CD4-positive, alpha-beta memory T cell (primary cell): Measurements from ENCODE around the gene MID1. TPM values are rescaled to one million over a fixed set of nuclear protein-coding genes. Genes with fewer than 3 reads are reported as not detected.

ENCODE experiments used
- CTCF ChIA-PET: fragments of 350-600 bp; sonication (Branson Sonifier 250); formaldehyde crosslinking; loops from one replicate; lab custom pipeline; 2021; ENCODE audit warnings: inconsistent platforms; ENCODE audit not compliant: partially characterized antibody; lab: Charles Lee
- POLR2A ChIA-PET: fragments of 350-600 bp; sonication (Branson Sonifier 250); formaldehyde crosslinking; loops from one replicate; lab custom pipeline; 2021; ENCODE audit not compliant: partially characterized antibody; lab: Charles Lee
- DNase-seq, 5 donors: peaks; one replicate each; pipeline versions ENCODE4 v3.0.0 to v3.0.0-alpha.2; 2020 to 2022; ENCODE audit warnings: mixed read lengths in 1 of 5
- H3K27ac ChIP-seq: one replicate; pipeline ENCODE4 v1.7.0; 2013; ENCODE audit warnings: low read depth, low read length
- H3K27me3 ChIP-seq: 2 replicates; pipeline ENCODE4 v1.7.0; 2013; ENCODE audit warnings: mild to moderate bottlenecking, low read length, moderate library complexity; ENCODE audit not compliant: insufficient read depth
- H3K36me3 ChIP-seq: 2 replicates; pipeline ENCODE4 v1.7.0; 2013; ENCODE audit warnings: mild to moderate bottlenecking, low read length, moderate library complexity; ENCODE audit not compliant: insufficient read depth
- H3K4me1 ChIP-seq: 2 replicates; pipeline ENCODE4 v1.7.0; 2013; ENCODE audit warnings: mild to moderate bottlenecking, low read length, moderate library complexity; ENCODE audit not compliant: insufficient read depth
- H3K4me3 ChIP-seq, 2 donors: one replicate each; pipeline ENCODE4 v1.7.0; 2013; ENCODE audit warnings: low read length in 2 of 2, mild to moderate bottlenecking in 1 of 2
- H3K9me3 ChIP-seq, 2 donors: one replicate each; pipeline ENCODE4 v1.7.0; 2013; ENCODE audit warnings: low read length in 2 of 2, control low read depth in 1 of 2; ENCODE audit not compliant: control insufficient read depth in 1 of 2
- H3K27ac Mint-ChIP-seq, 7 donors: one replicate each; pipeline ENCODE4 v1.8.0; 2020 to 2021; ENCODE audit warnings: mixed read lengths in 7 of 7, mild to moderate bottlenecking in 6 of 7, inconsistent platforms in 3 of 7, moderate library complexity in 3 of 7
- H3K27me3 Mint-ChIP-seq, 2 donors: one replicate each; pipeline ENCODE4 v1.8.0; 2020 to 2021; ENCODE audit warnings: mixed read lengths in 2 of 2
- H3K36me3 Mint-ChIP-seq, 2 donors: one replicate each; pipeline ENCODE4 v1.8.0; 2020 to 2021; ENCODE audit warnings: mixed read lengths in 2 of 2, inconsistent platforms in 1 of 2, mild to moderate bottlenecking in 1 of 2
- H3K4me1 Mint-ChIP-seq, 4 donors: one replicate each; pipeline ENCODE4 v1.8.0; 2020 to 2021; ENCODE audit warnings: mixed read lengths in 4 of 4, mild to moderate bottlenecking in 1 of 4
- H3K4me3 Mint-ChIP-seq, 8 donors: one replicate each; pipeline ENCODE4 v1.8.0; 2020 to 2021; ENCODE audit warnings: mixed read lengths in 8 of 8, mild to moderate bottlenecking in 7 of 8, moderate library complexity in 6 of 8, inconsistent platforms in 3 of 8
- H3K9me3 Mint-ChIP-seq, 8 donors: one replicate each; pipeline ENCODE4 v1.8.0; 2020 to 2021; ENCODE audit warnings: mixed read lengths in 8 of 8, mild to moderate bottlenecking in 5 of 8, inconsistent platforms in 3 of 8, moderate library complexity in 1 of 8
- intact Hi-C: fragments of 100-400 bp; cut with micrococcal nuclease; formaldehyde crosslinking; loops from one replicate; pipeline ENCODE4 v1.15.1; 2023
- polyA plus RNA-seq, 2 donors: library from polyadenylated mRNA; unstranded; fragments of 300-500 nt; fragmentation: Illumina TruSeq; gene quantifications; one replicate each; pipeline ENCODE4 v1.2.3, GENCODE V29; 2021
- total RNA-seq, 2 experiments: library from RNA; stranded (reverse); gene quantifications; one replicate each; pipeline ENCODE4 v1.2.3, GENCODE V29; 2021

The MID1 gene
- total and polyA plus RNA-seq, 4 experiments from 2014 or later, result not detected

DNA sequence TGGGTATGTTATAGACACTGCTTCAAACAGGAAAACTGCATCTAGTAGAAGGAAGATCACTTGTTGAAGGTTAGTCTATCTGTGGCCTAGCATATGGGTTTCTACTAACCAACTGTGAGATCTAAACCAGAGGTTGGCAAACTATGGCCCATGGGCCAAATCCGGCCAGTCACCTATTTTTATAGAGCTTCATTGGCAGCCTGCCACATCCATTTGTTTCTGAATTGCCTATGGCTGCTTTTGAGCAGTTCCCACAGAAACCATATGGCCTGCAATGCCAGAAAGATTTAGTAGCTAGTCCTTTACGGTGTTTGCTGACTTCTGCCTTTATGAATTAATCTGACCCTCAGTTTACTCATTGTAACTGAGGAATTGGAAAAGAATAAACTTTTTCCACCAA is 71.1 kb downstream of the MID1 start:
- no peaks in the 10 kb centered on the region for H3K9me3 ChIP-seq
- H3K4me3 ChIP-seq, result no peak overlapping the region
- H3K27me3 Mint-ChIP-seq, result no peaks in the 10 kb centered on the region
- H3K4me1 ChIP-seq, result no peaks in the 10 kb centered on the region
- no peak overlapping the region for H3K27ac ChIP-seq
- peaks cover 0 to 5% (median 0%) of the 10 kb centered on the region in 8 donors for H3K9me3 Mint-ChIP-seq
- H3K4me1 Mint-ChIP-seq, result no peaks in the 10 kb centered on the region
- no peak overlapping the region for H3K4me3 Mint-ChIP-seq
- H3K36me3 ChIP-seq, result no peaks in the 10 kb centered on the region
- no peak for DNase-seq
- ChIA-PET CTCF (no interaction called here), POLR2A (no interaction called here)
- H3K36me3 Mint-ChIP-seq, result no peaks in the 10 kb centered on the region
- no peak overlapping the region for H3K27ac Mint-ChIP-seq
- no peaks in the 10 kb centered on the region for H3K27me3 ChIP-seq
- intact Hi-C loops, result no loop called here

DNA sequence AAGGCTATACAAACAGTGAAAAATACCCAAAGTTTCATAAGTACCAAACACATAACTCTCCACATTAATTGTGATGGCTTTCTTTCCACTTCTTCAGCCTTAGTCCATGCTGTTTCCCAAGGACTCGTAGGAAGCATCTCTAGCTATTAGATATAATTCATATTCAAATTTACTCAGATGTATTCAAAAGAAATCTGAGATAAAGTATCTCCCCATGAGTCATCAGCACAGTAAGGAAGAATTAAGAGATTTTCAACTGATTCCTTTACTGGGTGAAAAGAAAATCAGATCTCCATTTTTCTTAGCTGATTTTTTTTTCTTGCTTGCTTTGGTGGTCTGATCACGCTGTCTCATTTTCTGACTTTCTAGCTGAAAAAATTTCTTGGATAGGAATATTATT is 71.7 kb downstream of the MID1 start:
- no peaks in the 10 kb centered on the region for H3K27me3 ChIP-seq
- H3K4me1 Mint-ChIP-seq, result no peaks in the 10 kb centered on the region
- intact Hi-C loops, result no loop called here
- no peaks in the 10 kb centered on the region for H3K27me3 Mint-ChIP-seq
- H3K9me3 Mint-ChIP-seq, result peaks cover 0 to 2% (median 0%) of the 10 kb centered on the region in 8 donors
- H3K4me3 Mint-ChIP-seq, result no peak overlapping the region
- ChIA-PET POLR2A (no interaction called here), CTCF (no interaction called here)
- no peaks in the 10 kb centered on the region for H3K4me1 ChIP-seq
- DNase-seq, result no peak
- no peak overlapping the region for H3K27ac ChIP-seq
- no peaks in the 10 kb centered on the region for H3K9me3 ChIP-seq
- H3K36me3 Mint-ChIP-seq, result no peaks in the 10 kb centered on the region
- H3K27ac Mint-ChIP-seq, result no peak overlapping the region
- H3K36me3 ChIP-seq, result no peaks in the 10 kb centered on the region
- H3K4me3 ChIP-seq, result no peak overlapping the region

DNA sequence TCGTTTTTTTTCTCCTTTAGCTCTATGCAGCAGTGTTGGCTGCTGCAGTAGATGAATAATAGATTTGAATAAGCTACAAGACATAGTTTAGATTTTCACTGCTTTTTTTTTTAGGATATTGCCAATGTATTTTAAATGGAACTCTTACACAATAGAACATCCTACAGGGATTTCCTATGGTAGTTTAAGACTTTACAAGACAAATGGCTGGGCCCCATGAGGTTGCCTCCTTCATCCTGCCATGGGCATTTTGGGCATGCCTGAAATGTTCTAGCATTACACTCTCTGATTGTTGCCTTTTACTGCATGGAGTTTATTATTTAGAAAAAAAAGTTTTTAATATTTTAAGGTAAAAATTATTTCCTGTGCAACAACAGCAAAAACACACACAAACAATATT is 74.5 kb downstream of the MID1 start:
- CTCF ChIA-PET, result no interaction called here
- no peak for DNase-seq
- H3K4me1 ChIP-seq, result no peaks in the 10 kb centered on the region
- POLR2A ChIA-PET, result no interaction called here
- intact Hi-C loops, result no loop called here
- no peaks in the 10 kb centered on the region for H3K4me1 Mint-ChIP-seq
- no peak overlapping the region for H3K27ac Mint-ChIP-seq
- H3K4me3 ChIP-seq, result no peak overlapping the region
- H3K9me3 Mint-ChIP-seq, result peaks cover 0 to 2% (median 0%) of the 10 kb centered on the region in 8 donors
- no peaks in the 10 kb centered on the region for H3K9me3 ChIP-seq
- H3K36me3 ChIP-seq, result no peaks in the 10 kb centered on the region
- no peak overlapping the region for H3K4me3 Mint-ChIP-seq
- H3K36me3 Mint-ChIP-seq, result no peaks in the 10 kb centered on the region
- no peaks in the 10 kb centered on the region for H3K27me3 Mint-ChIP-seq
- H3K27me3 ChIP-seq, result no peaks in the 10 kb centered on the region
- no peak overlapping the region for H3K27ac ChIP-seq

DNA sequence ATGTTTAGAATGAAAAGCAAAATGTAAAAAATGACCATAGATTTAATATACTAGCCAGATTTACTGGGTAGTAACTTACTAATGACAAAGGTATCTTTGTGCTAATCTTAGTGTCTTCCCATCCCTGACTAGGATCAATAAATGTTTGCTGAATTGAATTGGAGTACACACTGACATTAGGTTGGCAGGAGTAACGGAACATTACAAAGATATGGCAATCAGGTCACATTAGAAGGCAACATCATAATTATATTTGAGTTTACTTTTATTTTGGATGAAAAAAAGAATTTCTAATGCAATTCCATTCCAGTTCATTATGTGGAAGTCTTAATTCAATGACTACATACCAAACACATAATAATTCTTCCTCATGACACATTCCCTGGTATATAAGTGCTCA is 77.8 kb downstream of the MID1 start:
- no peaks in the 10 kb centered on the region for H3K9me3 ChIP-seq
- CTCF ChIA-PET, result no interaction called here
- no peak overlapping the region for H3K4me3 ChIP-seq
- Mint-ChIP-seq H3K4me3 (no peak overlapping the region), H3K27me3 (no peaks in the 10 kb centered on the region), H3K27ac (no peak overlapping the region), H3K36me3 (no peaks in the 10 kb centered on the region), H3K4me1 (no peaks in the 10 kb centered on the region), H3K9me3 (peaks cover 0 to 2% (median 0%) of the 10 kb centered on the region in 8 donors)
- H3K36me3 ChIP-seq, result no peaks in the 10 kb centered on the region
- H3K4me1 ChIP-seq, result no peaks in the 10 kb centered on the region
- H3K27ac ChIP-seq, result no peak overlapping the region
- intact Hi-C loops, result no loop called here
- POLR2A ChIA-PET, result no interaction called here
- H3K27me3 ChIP-seq, result no peaks in the 10 kb centered on the region
- no peak for DNase-seq

DNA sequence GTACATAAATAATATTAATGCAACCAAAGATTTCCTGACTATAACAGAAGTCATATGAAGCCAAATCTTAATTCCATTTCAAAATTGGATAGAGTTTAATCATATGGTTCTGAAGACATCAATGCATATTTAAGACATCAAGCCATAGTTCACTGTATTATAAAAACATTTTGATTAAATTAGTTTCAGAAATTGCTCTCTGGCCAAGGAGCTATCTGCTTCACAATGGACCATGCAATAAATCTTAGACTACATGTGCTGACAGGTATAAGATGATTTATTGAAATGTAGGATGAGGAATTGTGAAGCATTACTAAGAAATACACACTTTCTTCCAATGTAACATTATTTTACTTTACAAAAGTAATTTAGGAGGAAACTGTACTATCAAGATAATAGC is 81.6 kb downstream of the MID1 start:
- Histone ChIP-seq H3K27ac (no peak overlapping the region), H3K4me3 (no peak overlapping the region), H3K4me1 (no peaks in the 10 kb centered on the region), H3K9me3 (no peaks in the 10 kb centered on the region), H3K27me3 (no peaks in the 10 kb centered on the region), H3K36me3 (no peaks in the 10 kb centered on the region)
- Mint-ChIP-seq H3K4me1 (no peaks in the 10 kb centered on the region), H3K27ac (no peak overlapping the region), H3K36me3 (no peaks in the 10 kb centered on the region), H3K4me3 (no peak overlapping the region), H3K27me3 (no peaks in the 10 kb centered on the region), H3K9me3 (peaks cover 0 to 3% (median 0%) of the 10 kb centered on the region in 8 donors)
- POLR2A ChIA-PET, result no interaction called here
- DNase-seq, result no peak
- CTCF ChIA-PET, result no interaction called here
- intact Hi-C loops, result no loop called here

DNA sequence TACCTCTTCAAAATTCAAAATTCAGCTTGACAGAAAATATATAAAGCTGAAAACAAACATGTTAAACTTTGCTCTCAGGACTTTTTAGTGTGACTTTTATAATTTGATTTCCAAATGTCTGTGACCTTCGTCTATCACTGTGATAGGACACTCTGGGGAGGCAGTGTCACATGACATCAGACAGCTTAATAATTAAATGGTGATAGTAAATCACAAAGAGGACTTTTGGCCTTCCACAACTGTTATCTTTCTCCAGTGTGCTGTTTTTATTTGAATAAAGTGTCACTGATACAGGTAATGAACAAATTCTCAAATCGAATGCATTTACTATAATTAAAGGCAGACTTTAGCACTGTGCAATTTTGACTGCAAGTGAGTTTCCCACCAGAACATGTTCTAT is 83.1 kb downstream of the MID1 start:
- Histone ChIP-seq H3K9me3 (no peaks in the 10 kb centered on the region), H3K4me1 (no peaks in the 10 kb centered on the region), H3K27me3 (no peaks in the 10 kb centered on the region), H3K36me3 (no peaks in the 10 kb centered on the region), H3K4me3 (no peak overlapping the region), H3K27ac (no peak overlapping the region)
- H3K4me1 Mint-ChIP-seq, result no peaks in the 10 kb centered on the region
- CTCF ChIA-PET, result no interaction called here
- intact Hi-C loops, result no loop called here
- no peak for DNase-seq
- no peaks in the 10 kb centered on the region for H3K36me3 Mint-ChIP-seq
- no peak overlapping the region for H3K27ac Mint-ChIP-seq
- H3K27me3 Mint-ChIP-seq, result no peaks in the 10 kb centered on the region
- POLR2A ChIA-PET, result no interaction called here
- no peak overlapping the region for H3K4me3 Mint-ChIP-seq
- peaks cover 0 to 3% (median 0%) of the 10 kb centered on the region in 8 donors for H3K9me3 Mint-ChIP-seq

DNA sequence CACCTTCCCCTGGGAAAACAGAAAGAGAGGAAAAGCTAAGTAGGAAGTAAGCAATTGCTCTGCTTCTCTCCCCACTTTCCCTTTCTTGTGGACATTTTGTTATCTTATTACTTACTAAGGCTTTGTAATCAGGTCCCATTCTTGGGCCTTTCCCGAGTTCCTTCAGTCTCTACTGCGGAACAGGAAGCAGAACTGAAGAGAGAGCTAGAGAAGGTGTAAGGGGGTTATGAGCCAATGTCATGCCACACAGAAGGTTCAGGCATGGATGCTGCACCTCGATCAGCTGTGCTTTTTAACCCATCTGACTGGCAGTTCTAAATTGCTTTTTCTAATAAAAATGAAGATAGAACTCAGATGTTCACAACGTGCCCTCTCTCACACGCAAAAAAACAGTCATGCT is 83.6 kb downstream of the MID1 start:
- no peaks in the 10 kb centered on the region for H3K4me1 Mint-ChIP-seq
- H3K4me3 Mint-ChIP-seq, result no peak overlapping the region
- intact Hi-C loops, result no loop called here

DNA sequence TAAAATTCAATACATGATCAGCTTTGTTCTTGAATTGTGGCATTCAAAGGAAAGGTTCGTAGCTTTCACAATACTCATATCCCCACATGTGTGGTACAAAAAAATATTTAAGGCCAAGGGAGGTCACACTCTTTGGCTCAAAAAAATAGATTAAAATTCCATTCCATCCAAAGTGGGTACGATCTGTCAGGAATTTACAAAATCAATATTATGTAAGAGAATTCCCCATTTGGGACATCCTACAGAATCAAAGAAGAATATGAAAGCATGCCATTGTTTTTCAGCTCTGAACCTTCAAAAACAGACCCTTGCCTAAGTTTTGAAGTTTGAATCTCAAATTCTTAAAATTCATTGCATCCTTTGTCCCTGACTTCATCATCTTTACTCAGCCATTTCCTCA is 85.8 kb downstream of the MID1 start:
- Histone ChIP-seq H3K36me3 (no peaks in the 10 kb centered on the region), H3K4me1 (no peaks in the 10 kb centered on the region), H3K9me3 (no peaks in the 10 kb centered on the region), H3K27ac (no peak overlapping the region), H3K4me3 (no peak overlapping the region), H3K27me3 (no peaks in the 10 kb centered on the region)
- ChIA-PET CTCF (no interaction called here), POLR2A (no interaction called here)
- intact Hi-C loops, result no loop called here
- H3K4me1 Mint-ChIP-seq, result no peaks in the 10 kb centered on the region
- no peaks in the 10 kb centered on the region for H3K36me3 Mint-ChIP-seq
- H3K9me3 Mint-ChIP-seq, result peaks cover 0 to 3% (median under 1%) of the 10 kb centered on the region in 8 donors
- H3K27me3 Mint-ChIP-seq, result no peaks in the 10 kb centered on the region
- H3K4me3 Mint-ChIP-seq, result no peak overlapping the region
- no peak for DNase-seq
- H3K27ac Mint-ChIP-seq, result no peak overlapping the region

More for the DNA sequence above, 83.6 kb downstream of the MID1 start:
- Histone ChIP-seq H3K9me3 (no peaks in the 10 kb centered on the region), H3K4me1 (no peaks in the 10 kb centered on the region), H3K36me3 (no peaks in the 10 kb centered on the region), H3K27me3 (no peaks in the 10 kb centered on the region), H3K4me3 (no peak overlapping the region), H3K27ac (no peak overlapping the region)
- CTCF ChIA-PET, result no interaction called here
- no peaks in the 10 kb centered on the region for H3K27me3 Mint-ChIP-seq
- POLR2A ChIA-PET, result no interaction called here
- no peak for DNase-seq
- H3K9me3 Mint-ChIP-seq, result peaks cover 0 to 3% (median 0%) of the 10 kb centered on the region in 8 donors
- H3K36me3 Mint-ChIP-seq, result no peaks in the 10 kb centered on the region
- H3K27ac Mint-ChIP-seq, result no peak overlapping the region
